ENCODE results near the gene BCR. TPM values are rescaled to one million over a fixed set of nuclear protein-coding genes. Genes with fewer than 3 reads are reported as not detected.

The BCR gene
- total and polyA plus RNA-seq, 2 of the 4 experiments (the other 2 are of a cell fraction): 28.9 to 44.6 TPM

GRCh38 chr22:23274891-23275694 is 94.8 kb downstream of the BCR start:
- H3K4me1 ChIP-seq (ENCODE audit: control insufficient read depth, insufficient read depth, low read length): no peaks in the 10 kb centered on the region
- H3K4me2 ChIP-seq (ENCODE audit: low read depth, low read length): no peak overlapping the region
- peaks cover 47% of the 10 kb centered on the region for H3K36me3 ChIP-seq (ENCODE audit: control insufficient read depth, insufficient read depth, low read length)
- in situ Hi-C loops (cut with MboI; ENCODE audit: low sequenced_read_pairs) (loop anchor here (5.0 to 25.0 kb wide), 2 partner anchors 98 to 313 kb away; no protein-coding TSS in a partner anchor), intact Hi-C loops (cut with micrococcal nuclease) (no loop called here), dilution Hi-C loops (cut with HindIII; ENCODE audit: low sequenced_read_pairs, unreplicated experiment) (no loop called here)
- no peak overlapping the region for H2BK15ac ChIP-seq (ENCODE audit: low read depth, low read length)
- no peaks in the 10 kb centered on the region for H3K9me3 ChIP-seq (ENCODE audit: control insufficient read depth, insufficient read depth, low read length)
- H4K8ac ChIP-seq (ENCODE audit: low read depth in 2 of 2, low read length in 2 of 2): no peak overlapping the region
- H3K27me3 ChIP-seq (ENCODE audit: control insufficient read depth, insufficient read depth, low read length): no peaks in the 10 kb centered on the region
- no peak overlapping the region for H2BK20ac ChIP-seq (ENCODE audit: low read depth, low read length)
- no peak overlapping the region for H3K14ac ChIP-seq (replicated peaks; ENCODE audit: low read depth, low read length)
- TF ChIP-seq FOS (IDR thresholded peaks at IDR 0.05; ENCODE audit: low read depth, low read length) (no peak), RAD21 (IDR thresholded peaks at IDR 0.05; ENCODE audit: low read length) (no peak), SMC3 (IDR thresholded peaks at IDR 0.05; ENCODE audit: low read depth, low read length) (no peak), NFE2L2 (IDR thresholded peaks at IDR 0.05; ENCODE audit: low read depth, low read length) (no peak), ELK1 (IDR thresholded peaks at IDR 0.05; ENCODE audit: borderline replicate concordance, low read depth, low read length) (no peak), USF2 (IDR thresholded peaks at IDR 0.05; ENCODE audit: low read depth, low read length) (no peak), CTCF (conservative IDR thresholded peaks at IDR 0.05; ENCODE audit: low read depth, low read length) (no peak), CEBPB (IDR thresholded peaks at IDR 0.05; ENCODE audit: low read depth, low read length) (no peak), BHLHE40 (IDR thresholded peaks at IDR 0.05; ENCODE audit: low read depth, low read length) (no peak), MXI1 (IDR thresholded peaks at IDR 0.05; ENCODE audit: borderline replicate concordance, low read depth, low read length) (no peak)
- BruUV-seq (replicated peaks): no TSS peak
- no peaks in the 10 kb centered on the region for H3K9me1 ChIP-seq (ENCODE audit: insufficient read depth, low read length)
- H2AK9ac ChIP-seq (replicated peaks; ENCODE audit: low read depth, low read length, poor library complexity): no peak overlapping the region
- no peak overlapping the region for H2BK5ac ChIP-seq (ENCODE audit: low read depth, low read length, poor library complexity, severe bottlenecking)
- no peaks in the 10 kb centered on the region; a peak in 1 of 4 replicates for H3K79me1 ChIP-seq (ENCODE audit: low read depth in 1 of 2, low read length in 2 of 2)
- H2AFZ ChIP-seq (replicated peaks; ENCODE audit: low read length, poor library complexity): no peak overlapping the region
- H3K9ac ChIP-seq (ENCODE audit: low read depth, low read length): no peak overlapping the region
- no peak overlapping the region for H3K23ac ChIP-seq (ENCODE audit: low read depth, low read length)
- 91% methylated on average over 5 of the region's 15 CpGs; no CpG with 5 or more reads in 1 of the 2 experiments for WGBS, 2 experiments (ENCODE audit: extremely low coverage in 2 of 2, insufficient read length in 1 of 2)
- POLR2A ChIA-PET (ENCODE audit: unreplicated experiment): no interaction called here
- no peak overlapping the region for H4K5ac ChIP-seq (ENCODE audit: low read depth, low read length)
- H3K56ac ChIP-seq (ENCODE audit: extremely low read depth, insufficient read depth, low read length): no peak overlapping the region
- CTCF ChIA-PET: no interaction called here
- no peak overlapping the region for H4K91ac ChIP-seq (ENCODE audit: insufficient read depth, low read depth, low read length)
- no peaks in the 10 kb centered on the region; the same call in none of the 2 replicates for H4K20me1 ChIP-seq (ENCODE audit: insufficient read depth, low read length)
- H2AK5ac ChIP-seq (ENCODE audit: low read depth, low read length): no peak overlapping the region
- H3K27ac ChIP-seq (ENCODE audit: insufficient read depth, low read length): no peak overlapping the region
- no peak overlapping the region for H2BK120ac ChIP-seq (ENCODE audit: low read depth, low read length)
- H3K18ac ChIP-seq (ENCODE audit: low read depth, low read length): no peak overlapping the region
- H3K4ac ChIP-seq (ENCODE audit: low read depth, low read length): no peak overlapping the region
- DNase-seq (no peak), ATAC-seq (ENCODE audit: low read depth) (no peak)
- no peak overlapping the region for H3K4me3 ChIP-seq (ENCODE audit: insufficient read depth, low read depth, low read length)

Data from IMR-90 (cell line).